Activated T-cell treated with anti-CD3 and anti-CD28 coated beads for 1 hour (primary cell): ENCODE data around the gene NPDC1.

Experiments
- DNase-seq: peaks from one replicate; pipeline ENCODE4 v3.0.0-alpha.2; 2020; ENCODE audit warnings: low read depth

Gene NPDC1

GRCh38 chr9:137025517-137025966 lies 20.4 kb downstream of the NPDC1 start:
- DNase-seq: no peak

GRCh38 chr9:137023583-137023991 lies 22.4 kb downstream of the NPDC1 start:
- DNase-seq: no peak

- no peak for DNase-seq
Observed at GRCh38 chr9:137023157-137023556, 22.8 kb downstream of the NPDC1 start.

GRCh38 chr9:137022662-137023008 lies 23.3 kb downstream of the NPDC1 start:
- no peak for DNase-seq

- peak; percentile 49 for DNase-seq
Observed at GRCh38 chr9:137021979-137022661, 23.9 kb downstream of the NPDC1 start.

- DNase-seq: no peak
Observed at GRCh38 chr9:137021568-137021978, 24.4 kb downstream of the NPDC1 start.

GRCh38 chr9:137020771-137021567 lies 25.0 kb downstream of the NPDC1 start:
- DNase-seq: no peak

- no peak for DNase-seq
Observed at GRCh38 chr9:137019891-137020683, 25.9 kb downstream of the NPDC1 start.

- DNase-seq: no peak
Observed at GRCh38 chr9:137018761-137019559, 27.0 kb downstream of the NPDC1 start.

GRCh38 chr9:137017791-137018497 lies 28.0 kb downstream of the NPDC1 start:
- no peak for DNase-seq

GRCh38 chr9:137017071-137017470 lies 28.9 kb downstream of the NPDC1 start:
- DNase-seq: no peak

- no peak for DNase-seq
Observed at GRCh38 chr9:137016436-137016835, 29.5 kb downstream of the NPDC1 start.

GRCh38 chr9:137015976-137016375 lies 30.0 kb downstream of the NPDC1 start:
- no peak for DNase-seq

GRCh38 chr9:137015540-137015930 lies 30.4 kb downstream of the NPDC1 start:
- DNase-seq: no peak

- DNase-seq: no peak
Observed at GRCh38 chr9:137014776-137015539, 31.0 kb downstream of the NPDC1 start.

- no peak for DNase-seq
Observed at GRCh38 chr9:137014166-137014565, 31.8 kb downstream of the NPDC1 start.

- no peak for DNase-seq
Observed at GRCh38 chr9:137013571-137013940, 32.4 kb downstream of the NPDC1 start.

GRCh38 chr9:137012694-137013570 lies 33.0 kb downstream of the NPDC1 start:
- no peak for DNase-seq

- DNase-seq: no peak
Observed at GRCh38 chr9:137011907-137012675, 33.9 kb downstream of the NPDC1 start.
